Left ventricle myocardium inferior (tissue), 1 donor: ENCODE results near the gene CLCN4. TPM values are rescaled to one million over a fixed set of nuclear protein-coding genes. Genes with fewer than 3 reads are reported as not detected.

Experiments used
- DNase-seq: peaks from one replicate; pipeline ENCODE4 v3.0.0-alpha.2; 2020
- H3K27ac ChIP-seq: fragments of 200-600 bp; replicated peaks from 2 replicates; pipeline ENCODE4 v1.8.0; 2021
- H3K27me3 ChIP-seq: fragments of 200-600 bp; 2 replicates; pipeline ENCODE4 v1.8.0; 2021; ENCODE audit warnings: low read depth
- H3K36me3 ChIP-seq: fragments of 200-600 bp; 2 replicates; pipeline ENCODE4 v1.8.0; 2021
- H3K4me1 ChIP-seq: fragments of 200-600 bp; 2 replicates; pipeline ENCODE4 v1.8.0; 2021
- H3K4me3 ChIP-seq: fragments of 200-600 bp; 2 replicates; pipeline ENCODE4 v1.8.0; 2021; ENCODE audit warnings: mild to moderate bottlenecking, moderate library complexity
- H3K9me3 ChIP-seq: fragments of 200-600 bp; replicated peaks from 2 replicates; pipeline ENCODE4 v1.8.0; 2021
- intact Hi-C: fragments of 100-400 bp; cut with micrococcal nuclease; formaldehyde crosslinking; loops from one replicate; pipeline ENCODE4 v1.11.0; 2022
- total RNA-seq: library from RNA; stranded (reverse); fragmentation: NEBNext Ultra II Directional; extraction: Animal tissue kit (Norgen Biotek cat#: 25700); gene quantifications from one replicate; pipeline ENCODE4 v1.2.1, GENCODE V29; 2021
- TF ChIP-seq, protein P1 (sequence below): fragments of 200-600 bp; IDR thresholded peaks from 2 replicates; pipeline ENCODE4 v1.8.0; 2021; ENCODE audit warnings: antibody characterized with exemption, mild to moderate bottlenecking, borderline replicate concordance
- donor health status: DM: no; HTN: yes; CAD: no; lungs with severe emphysema.

CLCN4 gene
- total RNA-seq, 1 donor from 2014 or later: 36.1 TPM

DNA sequence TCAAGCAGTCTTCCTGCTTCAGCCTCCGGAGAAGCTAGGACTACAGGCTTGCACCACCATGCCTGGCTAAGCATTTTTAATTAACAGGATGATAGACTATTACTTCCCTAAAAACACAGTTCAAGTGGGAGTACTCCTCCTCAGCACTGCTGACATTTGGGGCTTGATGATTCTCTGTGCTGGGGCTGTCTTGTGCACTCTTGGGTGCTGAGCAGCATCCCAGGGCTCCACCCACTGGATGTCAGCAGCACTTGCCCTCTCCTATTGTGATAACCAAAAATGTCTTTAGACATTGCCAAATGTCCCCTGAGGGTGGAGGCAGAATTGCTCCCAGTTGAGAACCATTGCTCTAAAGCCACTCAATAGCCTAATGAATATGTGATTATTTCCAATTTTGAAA lies 60.4 kb downstream of the CLCN4 start:
- Histone ChIP-seq H3K9me3 (no peaks in the 10 kb centered on the region), H3K4me3 (no peak overlapping the region), H3K27me3 (no peaks in the 10 kb centered on the region), H3K4me1 (peaks cover 9% of the 10 kb centered on the region), H3K36me3 (peaks cover 4% of the 10 kb centered on the region), H3K27ac (no peak overlapping the region)
- DNase-seq: no peak
- intact Hi-C loops: no loop called here
- TF ChIP-seq, protein P1, sequence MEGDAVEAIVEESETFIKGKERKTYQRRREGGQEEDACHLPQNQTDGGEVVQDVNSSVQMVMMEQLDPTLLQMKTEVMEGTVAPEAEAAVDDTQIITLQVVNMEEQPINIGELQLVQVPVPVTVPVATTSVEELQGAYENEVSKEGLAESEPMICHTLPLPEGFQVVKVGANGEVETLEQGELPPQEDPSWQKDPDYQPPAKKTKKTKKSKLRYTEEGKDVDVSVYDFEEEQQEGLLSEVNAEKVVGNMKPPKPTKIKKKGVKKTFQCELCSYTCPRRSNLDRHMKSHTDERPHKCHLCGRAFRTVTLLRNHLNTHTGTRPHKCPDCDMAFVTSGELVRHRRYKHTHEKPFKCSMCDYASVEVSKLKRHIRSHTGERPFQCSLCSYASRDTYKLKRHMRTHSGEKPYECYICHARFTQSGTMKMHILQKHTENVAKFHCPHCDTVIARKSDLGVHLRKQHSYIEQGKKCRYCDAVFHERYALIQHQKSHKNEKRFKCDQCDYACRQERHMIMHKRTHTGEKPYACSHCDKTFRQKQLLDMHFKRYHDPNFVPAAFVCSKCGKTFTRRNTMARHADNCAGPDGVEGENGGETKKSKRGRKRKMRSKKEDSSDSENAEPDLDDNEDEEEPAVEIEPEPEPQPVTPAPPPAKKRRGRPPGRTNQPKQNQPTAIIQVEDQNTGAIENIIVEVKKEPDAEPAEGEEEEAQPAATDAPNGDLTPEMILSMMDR: peak; percentile 33

DNA sequence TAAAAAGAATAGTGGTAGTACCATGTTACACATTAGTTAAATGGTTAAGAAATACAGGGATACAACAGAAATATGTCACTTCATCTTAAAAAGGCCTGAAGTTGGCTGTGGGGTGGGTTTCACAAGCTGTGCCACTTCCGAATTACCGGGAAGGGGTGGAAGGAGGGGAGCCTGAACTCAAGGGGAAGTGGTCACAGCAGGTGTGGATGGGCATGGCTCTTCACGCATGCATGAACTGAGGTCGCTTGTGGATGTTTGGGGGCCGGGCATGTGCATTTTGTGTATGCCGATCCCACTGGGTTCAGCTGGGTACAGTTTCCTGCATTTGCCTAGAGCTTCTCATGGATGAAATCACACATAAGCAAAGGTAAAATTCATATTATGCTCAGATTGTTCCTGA lies 64.9 kb downstream of the CLCN4 start:
- no peak overlapping the region for H3K27ac ChIP-seq
- H3K36me3 ChIP-seq: peaks cover 4% of the 10 kb centered on the region
- DNase-seq: no peak
- TF ChIP-seq, protein P1: no peak
- no peaks in the 10 kb centered on the region for H3K27me3 ChIP-seq
- H3K9me3 ChIP-seq: no peaks in the 10 kb centered on the region
- H3K4me3 ChIP-seq: no peak overlapping the region
- peaks cover 4% of the 10 kb centered on the region for H3K4me1 ChIP-seq
- intact Hi-C loops: no loop called here

DNA sequence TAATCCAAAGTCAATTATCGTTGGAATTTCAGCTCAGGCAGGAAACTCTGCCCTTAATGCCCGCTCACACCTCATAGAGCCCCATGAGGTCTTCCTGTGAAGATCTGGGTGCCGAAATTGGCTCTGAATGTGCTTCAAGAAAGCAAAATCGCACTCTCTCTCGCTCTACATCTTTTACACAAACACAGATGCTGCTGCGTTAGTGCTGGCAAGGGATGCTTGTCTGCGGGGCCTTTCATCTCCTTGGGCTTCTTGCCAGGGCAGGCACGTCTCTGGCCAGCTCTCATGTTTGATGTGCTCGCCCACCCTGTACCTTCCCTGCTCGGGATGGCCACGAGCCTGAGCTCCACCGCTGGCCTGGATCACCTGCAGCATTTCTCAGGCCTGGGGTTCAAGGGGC lies 66.5 kb downstream of the CLCN4 start:
- intact Hi-C loops: no loop called here
- H3K27ac ChIP-seq: no peak overlapping the region
- no peak for DNase-seq
- TF ChIP-seq, protein P1: no peak
- H3K4me1 ChIP-seq: no peaks in the 10 kb centered on the region
- H3K4me3 ChIP-seq: no peak overlapping the region
- H3K9me3 ChIP-seq: no peaks in the 10 kb centered on the region
- H3K27me3 ChIP-seq: no peaks in the 10 kb centered on the region
- peaks cover 4% of the 10 kb centered on the region for H3K36me3 ChIP-seq

DNA sequence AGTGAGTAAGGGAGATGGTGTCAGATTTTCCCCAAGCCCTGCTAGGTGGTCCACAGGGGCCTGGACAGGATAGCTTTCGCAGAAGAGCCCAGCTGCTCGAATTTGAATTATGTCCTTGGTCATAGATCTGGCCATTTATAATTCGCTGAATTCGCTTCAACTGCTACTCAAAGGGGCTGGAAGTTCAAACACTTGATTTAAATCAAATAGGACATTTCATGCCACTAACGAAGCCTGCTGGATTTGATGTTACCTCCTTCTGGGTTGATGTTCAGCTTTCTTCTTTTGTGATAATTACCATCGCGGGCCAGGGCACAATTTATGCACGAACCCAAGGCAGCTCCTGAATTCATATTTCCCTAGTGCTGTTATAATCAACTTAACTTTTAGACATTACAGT lies 67.0 kb downstream of the CLCN4 start:
- DNase-seq: no peak
- no peak overlapping the region for H3K4me3 ChIP-seq
- H3K9me3 ChIP-seq: no peaks in the 10 kb centered on the region
- TF ChIP-seq, protein P1: no peak
- H3K36me3 ChIP-seq: peaks cover 4% of the 10 kb centered on the region
- intact Hi-C loops: no loop called here
- no peak overlapping the region for H3K27ac ChIP-seq
- no peaks in the 10 kb centered on the region for H3K4me1 ChIP-seq
- no peaks in the 10 kb centered on the region for H3K27me3 ChIP-seq

DNA sequence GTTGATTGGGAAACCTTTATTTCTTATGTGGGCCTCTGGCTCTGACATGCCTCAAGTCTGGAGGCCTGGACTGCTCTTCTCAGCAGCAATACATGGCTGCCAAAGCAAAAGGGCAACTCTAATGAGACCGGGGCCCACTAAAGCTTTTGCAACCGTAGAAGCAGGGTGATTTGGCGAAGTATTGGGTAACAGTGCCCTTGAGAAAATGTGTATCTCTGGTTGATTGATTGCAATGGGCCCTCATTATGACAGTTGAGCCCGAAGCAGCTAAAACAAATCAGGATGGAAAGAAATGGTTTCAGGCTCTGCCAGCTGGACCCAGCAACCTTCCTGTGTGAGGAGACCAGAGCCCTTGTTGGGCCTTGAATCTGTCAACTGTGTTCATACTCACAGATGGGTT lies 73.4 kb downstream of the CLCN4 start:
- Histone ChIP-seq H3K27ac (no peak overlapping the region), H3K4me1 (peaks cover 4% of the 10 kb centered on the region), H3K4me3 (no peak overlapping the region), H3K9me3 (no peaks in the 10 kb centered on the region), H3K36me3 (no peaks in the 10 kb centered on the region), H3K27me3 (no peaks in the 10 kb centered on the region)
- DNase-seq: no peak
- TF ChIP-seq, protein P1: no peak
- intact Hi-C loops: no loop called here

DNA sequence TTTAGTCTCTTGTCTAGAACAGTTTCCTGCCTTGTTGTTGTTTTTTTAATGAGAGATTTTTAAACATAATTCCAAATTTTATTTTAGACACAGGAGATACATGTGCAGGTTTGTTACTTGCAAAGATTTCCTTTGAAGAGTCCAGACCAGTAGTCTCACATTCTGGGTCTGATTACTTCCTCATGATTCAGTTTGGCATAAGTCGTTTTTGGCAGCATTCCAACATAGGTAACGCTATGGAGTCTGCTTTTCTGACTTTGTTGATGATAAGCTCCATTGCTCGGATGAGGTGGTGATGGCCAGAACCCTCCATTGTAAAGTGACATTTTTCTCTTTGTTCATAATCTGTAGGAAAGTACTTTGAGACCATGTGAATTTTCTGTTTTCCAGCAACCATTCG lies 74.7 kb downstream of the CLCN4 start:
- Histone ChIP-seq H3K36me3 (no peaks in the 10 kb centered on the region), H3K9me3 (no peaks in the 10 kb centered on the region), H3K27ac (no peak overlapping the region), H3K4me3 (no peak overlapping the region), H3K4me1 (peaks cover 4% of the 10 kb centered on the region), H3K27me3 (no peaks in the 10 kb centered on the region)
- intact Hi-C loops: no loop called here
- TF ChIP-seq, protein P1: no peak
- no peak for DNase-seq
